ENCODE results near the gene HDAC4. TPM values are rescaled to one million over a fixed set of nuclear protein-coding genes. Genes with fewer than 3 reads are reported as not detected.

HDAC4 gene
- total RNA-seq, 1 donor from 2014 or later, result 39.0 TPM

- Mint-ChIP-seq H3K4me1 (ENCODE audit: unreplicated experiment) (peaks cover 35% of the 10 kb centered on the region), H3K4me3 (no peak overlapping the region), H3K36me3 (no peaks in the 10 kb centered on the region), H3K27me3 (no peaks in the 10 kb centered on the region), H3K9me3 (no peaks in the 10 kb centered on the region), H3K27ac (no peak overlapping the region)
- no peak for TF ChIP-seq CTCF (conservative IDR thresholded peaks at IDR 0.05)
- DNase-seq (ENCODE audit: extremely low spot score, unreplicated experiment), result no peak
Measured at GRCh38 chr2:239231231-239232194, 169.3 kb downstream of the HDAC4 start.

- Mint-ChIP-seq H3K36me3 (no peaks in the 10 kb centered on the region), H3K9me3 (no peaks in the 10 kb centered on the region), H3K27ac (no peak overlapping the region), H3K4me3 (no peak overlapping the region), H3K4me1 (ENCODE audit: unreplicated experiment) (peaks cover 40% of the 10 kb centered on the region), H3K27me3 (no peaks in the 10 kb centered on the region)
- TF ChIP-seq CTCF (conservative IDR thresholded peaks at IDR 0.05), result no peak
- DNase-seq (ENCODE audit: extremely low spot score, unreplicated experiment), result no peak
Measured at GRCh38 chr2:239230318-239231052, 170.3 kb downstream of the HDAC4 start.

- Mint-ChIP-seq H3K4me1 (ENCODE audit: unreplicated experiment) (peaks cover 42% of the 10 kb centered on the region), H3K9me3 (no peaks in the 10 kb centered on the region), H3K36me3 (no peaks in the 10 kb centered on the region), H3K4me3 (no peak overlapping the region), H3K27me3 (no peaks in the 10 kb centered on the region), H3K27ac (peak overlapping the region; percentile 49)
- no peak for DNase-seq (ENCODE audit: extremely low spot score, unreplicated experiment)
- no peak for TF ChIP-seq CTCF (conservative IDR thresholded peaks at IDR 0.05)
Measured at GRCh38 chr2:239229545-239230279, 171.1 kb downstream of the HDAC4 start.

- no peak for DNase-seq (ENCODE audit: extremely low spot score, unreplicated experiment)
- no peaks in the 10 kb centered on the region for H3K27me3 Mint-ChIP-seq
- no peak for TF ChIP-seq CTCF (conservative IDR thresholded peaks at IDR 0.05)
- H3K27ac Mint-ChIP-seq, result no peak overlapping the region
- H3K36me3 Mint-ChIP-seq, result no peaks in the 10 kb centered on the region
- H3K9me3 Mint-ChIP-seq, result no peaks in the 10 kb centered on the region
- peaks cover 54% of the 10 kb centered on the region for H3K4me1 Mint-ChIP-seq (ENCODE audit: unreplicated experiment)
- no peak overlapping the region for H3K4me3 Mint-ChIP-seq
Measured at GRCh38 chr2:239227661-239228371, 173.0 kb downstream of the HDAC4 start.

Measured in type B pancreatic cell (in vitro differentiated cells).